ENCODE data around the gene SLC5A6. TPM values are rescaled to one million over a fixed set of nuclear protein-coding genes. Genes with fewer than 3 reads are reported as not detected.
A peak's percentile ranks its signal among the peaks of the same experiment; 100 is the strongest.

The SLC5A6 gene
- total RNA-seq, 1 experiment from 2014 or later, result 111 TPM

GRCh38 chr2:27218614-27219013 is 6.5 kb upstream of the SLC5A6 start:
- H3K4me1 Mint-ChIP-seq, result peaks cover 22% of the 10 kb centered on the region
- POLR2A ChIA-PET, result no interaction called here
- TF ChIP-seq SMAD4 (CRISPR knock-in tag; IDR thresholded peaks at IDR 0.05) (no peak), RORB (CRISPR knock-in tag; IDR thresholded peaks at IDR 0.05) (no peak), ZNF396 (CRISPR knock-in tag; IDR thresholded peaks at IDR 0.05; ENCODE audit: borderline replicate concordance) (no peak), FOXJ3 (CRISPR knock-in tag; IDR thresholded peaks at IDR 0.05; ENCODE audit: borderline replicate concordance) (no peak), NR1H2 (CRISPR knock-in tag; IDR thresholded peaks at IDR 0.05) (no peak), ZNF121 (CRISPR knock-in tag; IDR thresholded peaks at IDR 0.05) (no peak), E2F4 (CRISPR knock-in tag; IDR thresholded peaks at IDR 0.05; ENCODE audit: borderline replicate concordance, low read depth) (no peak), ETV6 (CRISPR knock-in tag; IDR thresholded peaks at IDR 0.05) (no peak), OVOL2 (CRISPR knock-in tag; IDR thresholded peaks at IDR 0.05; ENCODE audit: borderline replicate concordance) (no peak), JAZF1 (CRISPR knock-in tag; IDR thresholded peaks at IDR 0.05) (no peak), GABPB1 (CRISPR knock-in tag; IDR thresholded peaks at IDR 0.05) (no peak), NFYB (CRISPR knock-in tag; conservative IDR thresholded peaks at IDR 0.05; ENCODE audit: low read depth) (no peak), CTCF (IDR thresholded peaks at IDR 0.05) (no peak), NR2C2 (CRISPR knock-in tag; IDR thresholded peaks at IDR 0.05) (no peak), CBFB (CRISPR knock-in tag; IDR thresholded peaks at IDR 0.05; ENCODE audit: low read depth) (no peak), NR3C1 (CRISPR knock-in tag; conservative IDR thresholded peaks at IDR 0.05; ENCODE audit: low read depth) (no peak), GRHL2 (CRISPR knock-in tag; IDR thresholded peaks at IDR 0.05; ENCODE audit: insufficient replicate concordance, severe bottlenecking) (no peak)
- TF ChIP-seq, protein P1, sequence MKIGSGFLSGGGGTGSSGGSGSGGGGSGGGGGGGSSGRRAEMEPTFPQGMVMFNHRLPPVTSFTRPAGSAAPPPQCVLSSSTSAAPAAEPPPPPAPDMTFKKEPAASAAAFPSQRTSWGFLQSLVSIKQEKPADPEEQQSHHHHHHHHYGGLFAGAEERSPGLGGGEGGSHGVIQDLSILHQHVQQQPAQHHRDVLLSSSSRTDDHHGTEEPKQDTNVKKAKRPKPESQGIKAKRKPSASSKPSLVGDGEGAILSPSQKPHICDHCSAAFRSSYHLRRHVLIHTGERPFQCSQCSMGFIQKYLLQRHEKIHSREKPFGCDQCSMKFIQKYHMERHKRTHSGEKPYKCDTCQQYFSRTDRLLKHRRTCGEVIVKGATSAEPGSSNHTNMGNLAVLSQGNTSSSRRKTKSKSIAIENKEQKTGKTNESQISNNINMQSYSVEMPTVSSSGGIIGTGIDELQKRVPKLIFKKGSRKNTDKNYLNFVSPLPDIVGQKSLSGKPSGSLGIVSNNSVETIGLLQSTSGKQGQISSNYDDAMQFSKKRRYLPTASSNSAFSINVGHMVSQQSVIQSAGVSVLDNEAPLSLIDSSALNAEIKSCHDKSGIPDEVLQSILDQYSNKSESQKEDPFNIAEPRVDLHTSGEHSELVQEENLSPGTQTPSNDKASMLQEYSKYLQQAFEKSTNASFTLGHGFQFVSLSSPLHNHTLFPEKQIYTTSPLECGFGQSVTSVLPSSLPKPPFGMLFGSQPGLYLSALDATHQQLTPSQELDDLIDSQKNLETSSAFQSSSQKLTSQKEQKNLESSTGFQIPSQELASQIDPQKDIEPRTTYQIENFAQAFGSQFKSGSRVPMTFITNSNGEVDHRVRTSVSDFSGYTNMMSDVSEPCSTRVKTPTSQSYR (CRISPR knock-in tag; IDR thresholded peaks at IDR 0.05), result no peak
- TF ChIP-seq, protein P2, sequence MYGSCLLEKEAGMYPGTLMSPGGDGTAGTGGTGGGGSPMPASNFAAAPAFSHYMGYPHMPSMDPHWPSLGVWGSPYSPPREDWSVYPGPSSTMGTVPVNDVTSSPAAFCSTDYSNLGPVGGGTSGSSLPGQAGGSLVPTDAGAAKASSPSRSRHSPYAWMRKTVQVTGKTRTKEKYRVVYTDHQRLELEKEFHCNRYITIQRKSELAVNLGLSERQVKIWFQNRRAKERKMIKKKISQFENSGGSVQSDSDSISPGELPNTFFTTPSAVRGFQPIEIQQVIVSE (CRISPR knock-in tag; IDR thresholded peaks at IDR 0.05; ENCODE audit: borderline replicate concordance), result no peak
- peak overlapping the region; percentile 90 for H3K4me3 Mint-ChIP-seq
- CTCF ChIA-PET, result no interaction called here
- DNase-seq (ENCODE audit: low spot score) (no peak), ATAC-seq (no peak)
- H3K27ac Mint-ChIP-seq, result peak overlapping the region; percentile 96
- H3K27me3 Mint-ChIP-seq (ENCODE audit: low read depth), result no peaks in the 10 kb centered on the region
- H3K36me3 Mint-ChIP-seq, result peaks cover 55% of the 10 kb centered on the region
- no peaks in the 10 kb centered on the region for H3K9me3 Mint-ChIP-seq

All from WTC11 (cell line).